GM18517 (cell line): ENCODE data around the gene MNAT1.
"Not testable (repeated sequence)": the region's sequence is repeated elsewhere in the genome, so short reads cannot be mapped to it uniquely, and the experiment has no call there.

Source experiments
- ATAC-seq: cut with Tn5 transposase; IDR thresholded peaks from one replicate; pipeline ENCODE4 v1.9.1; 2021; ENCODE audit warnings: mild to moderate bottlenecking, moderate library complexity; ENCODE audit not compliant: unreplicated experiment

MNAT1 gene

DNA sequence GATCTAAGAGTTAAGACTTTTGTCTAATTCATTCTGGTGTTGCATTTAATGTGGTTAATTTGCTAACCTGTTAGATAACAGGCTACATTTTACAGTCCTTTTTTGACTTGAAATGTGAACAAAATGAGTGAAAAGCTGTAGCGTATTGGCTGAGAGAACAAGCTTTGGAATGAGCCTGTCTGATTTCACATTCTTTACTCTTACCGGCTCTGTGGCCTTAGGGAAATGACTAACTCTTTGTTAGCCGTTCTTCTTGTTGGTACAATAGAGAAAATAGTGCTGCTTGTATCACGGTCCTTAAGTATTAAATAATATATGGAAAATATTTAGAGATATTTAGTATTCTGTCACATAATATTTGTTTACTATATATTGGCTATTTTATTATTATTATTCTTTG, 1.9 kb downstream of the MNAT1 start:
- ATAC-seq = no peak

GRCh38 chr14:60738843-60739508, 4.4 kb downstream of the MNAT1 start:
- ATAC-seq = no peak

DNA sequence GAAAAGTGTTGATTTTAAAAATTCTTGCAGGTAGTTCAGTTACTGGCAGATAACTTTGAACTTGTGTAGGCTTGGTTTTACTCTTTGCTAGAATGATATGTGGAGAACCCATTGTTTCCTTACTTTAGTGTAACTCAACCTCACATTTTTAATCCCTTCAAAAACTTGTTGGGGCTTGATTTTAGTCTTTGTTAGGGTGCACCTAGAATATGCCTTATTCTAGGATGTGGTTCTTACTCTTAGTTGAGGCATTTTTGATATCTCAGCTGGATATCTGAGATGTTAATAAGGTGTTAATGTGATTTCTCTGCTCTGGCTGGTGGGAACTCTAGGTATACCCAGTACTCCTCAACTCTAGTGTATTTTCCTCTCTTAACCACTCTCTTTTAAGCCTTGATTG, 10.0 kb downstream of the MNAT1 start:
- ATAC-seq = no peak

- ATAC-seq = peak; percentile 98
Observed at GRCh38 chr14:60753264-60754119, 18.9 kb downstream of the MNAT1 start.

DNA sequence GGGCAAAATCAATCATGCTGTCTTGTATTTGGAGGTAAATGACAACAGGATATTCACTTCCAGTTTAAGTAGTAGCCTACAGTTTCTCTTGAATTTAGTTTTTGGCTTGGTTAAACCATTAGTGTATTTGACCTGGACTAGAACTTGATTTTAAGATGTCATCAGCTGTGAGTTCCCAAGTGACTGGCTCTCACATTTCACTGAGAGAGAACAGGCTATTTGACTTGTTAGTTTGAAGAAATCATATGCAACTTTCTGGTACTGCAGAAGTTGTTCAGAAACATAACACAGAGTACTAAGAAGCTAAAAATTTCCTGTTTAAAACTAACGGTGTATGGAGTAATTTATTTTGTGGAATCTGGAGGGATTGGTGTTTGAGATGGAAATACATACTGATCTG, 22.3 kb downstream of the MNAT1 start:
- no peak for ATAC-seq

- no peak for ATAC-seq
Observed at GRCh38 chr14:60757567-60758002, 23.0 kb downstream of the MNAT1 start.

- no peak for ATAC-seq
Observed at GRCh38 chr14:60758885-60759284, 24.3 kb downstream of the MNAT1 start.

DNA sequence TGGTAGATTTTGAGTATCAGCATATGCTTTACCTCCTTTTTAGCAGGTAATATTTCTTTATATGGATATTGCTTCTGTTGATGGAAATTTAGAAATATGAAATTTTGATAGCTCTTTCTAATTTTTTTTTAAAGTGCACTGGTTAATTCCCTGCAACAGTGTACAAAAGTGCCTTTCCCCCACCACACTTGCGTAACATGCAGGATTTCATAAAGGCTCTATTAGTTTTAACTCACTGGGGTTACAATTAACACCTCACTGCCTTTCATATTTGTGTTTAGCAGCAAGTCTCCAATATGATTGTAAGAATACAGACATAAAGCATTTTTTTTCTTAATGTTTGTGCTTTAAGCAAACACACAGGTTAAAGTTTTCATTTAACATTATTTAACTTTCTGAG, 25.6 kb downstream of the MNAT1 start:
- ATAC-seq = no peak

- no peak for ATAC-seq
Observed at GRCh38 chr14:60760644-60761364, 26.2 kb downstream of the MNAT1 start.

DNA sequence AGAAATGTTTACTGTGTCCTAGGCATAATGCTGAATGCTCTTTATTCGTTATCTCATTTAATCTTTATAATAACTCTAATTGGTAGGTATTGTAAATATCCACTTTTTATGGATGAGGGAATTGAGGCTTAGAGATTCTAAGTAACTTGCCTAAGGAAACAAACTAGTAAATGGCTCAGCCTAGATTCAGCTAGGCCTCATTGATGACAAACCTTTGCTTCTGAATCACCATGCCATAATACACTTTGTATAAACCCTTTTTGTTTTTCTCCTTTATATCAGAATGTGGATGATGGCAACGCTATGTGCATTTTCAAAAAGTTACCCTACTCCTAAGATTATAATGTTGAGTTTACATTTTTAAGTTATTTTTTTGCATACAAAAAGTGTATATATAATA, 34.0 kb downstream of the MNAT1 start:
- ATAC-seq = no peak

GRCh38 chr14:60771117-60771516, 36.6 kb downstream of the MNAT1 start:
- no peak for ATAC-seq

- ATAC-seq = peak; percentile 64
Observed at GRCh38 chr14:60773558-60773957, 39.0 kb downstream of the MNAT1 start.

- ATAC-seq = no peak
Observed at GRCh38 chr14:60775296-60775695, 40.7 kb downstream of the MNAT1 start.

DNA sequence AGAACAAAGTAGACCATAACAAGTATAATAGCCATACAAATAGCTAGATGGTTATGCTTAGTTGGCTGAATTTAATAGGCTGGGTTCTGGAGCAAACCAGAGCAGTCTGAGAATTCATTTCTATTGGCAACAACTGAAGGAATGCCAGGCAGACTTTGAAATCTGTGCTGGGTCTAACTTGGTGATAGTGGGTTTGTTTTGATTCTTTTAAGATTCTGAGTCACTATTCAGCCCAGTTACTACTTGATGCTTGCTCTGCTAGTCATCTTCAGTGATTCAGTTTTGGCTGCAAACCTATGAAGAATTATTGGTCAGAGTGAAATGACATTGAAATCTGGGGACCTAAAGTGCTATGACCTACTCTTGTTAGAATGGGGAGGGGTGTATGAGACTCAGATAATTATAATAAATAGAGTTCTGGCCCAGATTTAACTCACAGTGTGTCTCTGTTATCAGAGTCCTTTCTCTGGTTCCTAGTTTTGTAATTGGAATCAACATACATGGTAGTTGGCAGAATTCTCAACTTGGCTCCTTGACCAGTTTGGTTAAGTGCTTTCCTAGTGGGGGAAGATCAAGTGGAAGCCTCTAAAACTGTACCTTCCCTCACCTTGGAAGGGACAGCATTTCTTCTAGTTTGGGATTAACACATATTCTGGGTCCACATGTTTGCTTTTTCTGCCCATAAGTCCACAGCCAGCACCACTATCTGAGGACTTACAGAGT, 43.5 kb downstream of the MNAT1 start:
- no peak for ATAC-seq

GRCh38 chr14:60779745-60780514, 45.4 kb downstream of the MNAT1 start:
- ATAC-seq = not testable (repeated sequence)

GRCh38 chr14:60780558-60780957, 46.0 kb downstream of the MNAT1 start:
- not testable (repeated sequence) for ATAC-seq

- ATAC-seq = no peak
Observed at GRCh38 chr14:60786905-60787304, 52.3 kb downstream of the MNAT1 start.

DNA sequence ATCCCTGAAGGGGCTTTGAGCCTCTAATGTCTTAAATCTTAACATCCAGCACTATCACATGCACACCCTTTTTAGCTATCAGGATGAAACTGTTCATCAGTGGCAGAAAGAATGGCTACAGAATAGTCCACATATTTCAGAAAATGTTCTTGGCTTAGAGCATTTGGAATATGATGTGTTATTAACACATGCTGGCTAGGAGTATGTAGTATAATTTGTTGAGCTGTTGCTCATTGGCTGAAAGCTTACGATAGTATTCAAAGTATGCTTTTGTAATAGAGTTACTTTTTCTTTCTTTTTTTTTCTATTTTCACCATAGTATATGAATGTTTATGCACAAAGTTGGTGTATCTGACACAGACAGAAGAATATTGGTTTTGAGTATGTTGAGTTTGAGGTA, 55.1 kb downstream of the MNAT1 start:
- ATAC-seq = no peak

- ATAC-seq = no peak
Observed at GRCh38 chr14:60790850-60791249, 56.3 kb downstream of the MNAT1 start.

GRCh38 chr14:60796434-60796833, 61.9 kb downstream of the MNAT1 start:
- no peak for ATAC-seq
